ENCODE measurements around the gene MAP3K20.
"Not testable (repeated sequence)": the region's sequence is repeated elsewhere in the genome, so short reads cannot be mapped to it uniquely, and the experiment has no call there.

MAP3K20 gene

GRCh38 chr2:173075781-173076580 is at the start of gene MAP3K20:
Gene MAP3K20 (plus strand): TSS chr2:173075846. CDS start chr2:173091032, 15,186 bp downstream.
- DNase-seq (ENCODE audit: low read depth in 2 of 2), result peak; percentile 10 to 19

DNA sequence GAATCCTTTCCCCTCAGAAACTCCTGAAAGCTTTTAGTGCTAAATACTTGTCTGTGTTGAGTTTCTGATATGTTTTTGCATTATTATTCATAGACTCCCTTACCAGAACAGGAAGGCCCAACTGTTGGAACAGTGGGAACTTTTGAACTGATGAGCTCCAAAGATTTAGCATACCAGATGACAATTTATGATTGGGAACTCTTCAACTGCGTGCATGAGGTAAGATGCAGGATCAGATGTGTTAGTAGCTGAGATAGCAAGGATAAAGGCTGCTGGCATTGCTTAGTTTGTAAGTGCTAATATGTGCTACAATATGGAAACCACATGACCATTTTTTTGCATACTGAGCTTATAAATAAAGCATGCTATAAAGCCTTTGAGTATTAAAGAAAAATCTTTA is 49.2 kb upstream of the MAP3K20 start:
- DNase-seq (ENCODE audit: low read depth in 2 of 2), result no peak

- peak; percentile 68 to 72 for DNase-seq (ENCODE audit: low read depth in 2 of 2)
Measured at GRCh38 chr2:173027181-173028128, 48.2 kb upstream of the MAP3K20 start.

GRCh38 chr2:173028141-173028540 is 47.5 kb upstream of the MAP3K20 start:
- no peak for DNase-seq (ENCODE audit: low read depth in 2 of 2)

GRCh38 chr2:173028671-173029070 is 47.0 kb upstream of the MAP3K20 start:
- DNase-seq (ENCODE audit: low read depth in 2 of 2), result no peak

DNA sequence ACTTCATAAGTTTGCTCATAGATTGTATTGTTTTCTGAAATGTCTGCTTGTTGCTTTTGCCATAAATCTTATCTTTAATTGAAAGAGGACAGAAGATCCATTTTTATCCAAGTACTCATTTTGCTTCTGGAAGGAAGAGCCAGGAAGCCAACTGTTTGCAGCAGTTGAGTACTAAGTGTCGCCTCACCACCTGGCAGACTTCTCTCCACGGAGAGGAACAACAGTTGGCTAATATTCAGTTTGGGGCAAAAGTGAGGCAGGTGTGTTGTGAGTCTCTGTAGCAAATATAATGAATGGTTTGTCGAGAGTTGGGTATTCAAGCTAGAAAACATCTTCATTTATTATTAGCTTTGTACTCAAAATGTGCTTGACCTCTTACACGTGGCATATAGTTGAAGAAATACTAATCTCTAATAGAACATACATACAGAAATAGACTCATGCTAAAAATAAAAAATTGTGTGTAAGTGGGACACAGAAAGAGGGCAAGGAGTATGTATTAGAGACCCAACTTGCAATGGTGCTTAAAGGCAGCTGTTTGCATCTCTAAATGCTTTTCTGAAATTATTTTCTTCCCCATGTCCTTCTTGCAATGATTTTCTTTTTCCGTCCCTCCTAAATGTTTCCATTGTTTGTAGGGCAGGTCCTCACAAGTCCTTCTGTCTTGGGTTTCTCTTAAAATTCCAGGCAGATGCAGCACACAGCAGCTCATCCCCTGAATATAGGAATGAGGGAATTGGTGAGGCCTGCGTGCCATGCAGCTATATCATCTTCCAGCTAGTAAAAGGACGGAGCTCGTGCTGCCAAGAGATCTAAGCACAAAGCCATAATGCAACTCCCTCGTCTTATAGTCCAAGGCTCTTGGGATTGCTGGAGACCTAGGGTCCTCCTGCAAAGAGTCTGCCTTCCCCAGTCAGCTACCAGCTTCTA is 44.8 kb upstream of the MAP3K20 start:
- no peak for DNase-seq (ENCODE audit: low read depth in 2 of 2)

GRCh38 chr2:173032032-173032431 is 43.6 kb upstream of the MAP3K20 start:
- no peak for DNase-seq (ENCODE audit: low read depth in 2 of 2)

DNA sequence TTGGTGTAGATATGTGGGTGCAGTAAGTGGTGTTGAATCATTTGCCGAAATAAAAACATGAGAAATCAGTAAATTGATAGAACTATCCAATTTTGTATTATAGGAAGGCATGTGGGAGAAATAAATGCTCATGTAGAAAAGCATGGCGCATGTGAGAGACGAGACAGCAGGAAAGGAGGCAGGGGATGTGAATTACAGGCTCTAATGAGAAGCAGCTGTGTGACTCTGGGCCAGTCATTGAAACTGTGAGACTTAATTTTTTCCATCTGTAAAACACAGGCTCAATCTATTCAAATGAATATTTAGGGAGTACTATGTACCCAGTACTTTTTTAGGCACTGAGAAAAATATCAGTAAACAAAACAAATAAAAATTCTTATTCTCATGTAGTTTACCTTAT is 42.6 kb upstream of the MAP3K20 start:
- DNase-seq (ENCODE audit: low read depth in 2 of 2), result no peak

- no peak for DNase-seq (ENCODE audit: low read depth in 2 of 2)
Measured at GRCh38 chr2:173034143-173034542, 41.5 kb upstream of the MAP3K20 start.

- no peak for DNase-seq (ENCODE audit: low read depth in 2 of 2)
Measured at GRCh38 chr2:173037245-173038120, 38.2 kb upstream of the MAP3K20 start.

DNA sequence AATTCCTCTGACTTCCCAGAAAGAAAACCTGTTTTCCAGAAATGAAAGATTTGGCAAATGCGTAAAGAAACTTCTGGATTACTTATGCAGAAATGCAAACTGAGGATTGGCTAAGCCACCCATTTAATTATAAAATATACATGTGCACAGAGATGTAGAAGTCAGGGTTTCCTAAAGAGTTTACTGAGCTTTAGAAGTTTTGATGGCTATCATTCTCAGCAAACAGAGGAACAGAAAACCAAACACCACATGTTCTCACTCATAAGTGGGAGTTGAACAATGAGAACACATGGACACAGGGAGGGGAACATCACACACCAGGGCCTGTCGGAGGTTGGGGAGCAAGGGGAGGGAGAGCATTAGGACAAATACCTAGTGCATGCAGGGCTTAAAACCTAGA is 37.4 kb upstream of the MAP3K20 start:
- DNase-seq (ENCODE audit: low read depth in 2 of 2), result not testable (repeated sequence)

DNA sequence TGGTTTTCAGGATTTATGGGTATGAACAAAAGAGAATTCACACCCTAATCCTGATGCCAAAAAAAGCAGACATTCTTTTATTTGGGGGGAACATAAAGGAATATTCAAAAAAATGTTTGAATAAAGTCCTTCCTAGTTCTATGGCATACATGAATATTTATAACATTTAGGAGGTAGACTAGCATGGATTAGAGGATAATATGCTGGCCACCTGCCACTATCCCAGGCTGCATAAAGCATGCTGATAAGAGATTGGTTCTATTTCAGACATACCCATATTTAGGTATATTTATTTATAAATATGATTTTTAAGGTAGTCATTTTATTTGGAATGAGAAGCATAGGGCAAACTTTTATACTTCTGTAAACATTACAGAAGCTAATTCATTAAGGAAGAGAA is 34.9 kb upstream of the MAP3K20 start:
- DNase-seq (ENCODE audit: low read depth in 2 of 2), result no peak

DNA sequence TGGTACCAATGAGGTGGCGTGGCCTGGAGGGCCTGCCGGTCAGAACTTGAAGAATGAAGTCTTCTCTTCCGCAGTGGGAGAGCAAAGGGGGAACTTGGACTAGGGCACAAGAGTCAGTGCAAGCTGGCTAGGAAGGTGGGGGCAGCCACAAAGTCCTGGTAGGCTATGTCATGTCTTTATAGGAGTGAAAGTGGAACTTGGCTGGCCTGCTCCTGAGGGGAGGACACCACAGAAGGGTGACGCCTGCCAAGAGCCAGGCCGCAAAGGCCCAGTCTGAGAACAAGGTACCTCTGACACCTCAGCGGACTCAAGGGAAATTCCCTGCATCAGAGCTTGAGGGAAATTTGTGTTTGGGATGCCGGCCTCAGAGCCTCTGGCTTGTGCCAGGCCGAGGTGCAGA is 32.2 kb upstream of the MAP3K20 start:
- no peak for DNase-seq (ENCODE audit: low read depth in 2 of 2)

DNA sequence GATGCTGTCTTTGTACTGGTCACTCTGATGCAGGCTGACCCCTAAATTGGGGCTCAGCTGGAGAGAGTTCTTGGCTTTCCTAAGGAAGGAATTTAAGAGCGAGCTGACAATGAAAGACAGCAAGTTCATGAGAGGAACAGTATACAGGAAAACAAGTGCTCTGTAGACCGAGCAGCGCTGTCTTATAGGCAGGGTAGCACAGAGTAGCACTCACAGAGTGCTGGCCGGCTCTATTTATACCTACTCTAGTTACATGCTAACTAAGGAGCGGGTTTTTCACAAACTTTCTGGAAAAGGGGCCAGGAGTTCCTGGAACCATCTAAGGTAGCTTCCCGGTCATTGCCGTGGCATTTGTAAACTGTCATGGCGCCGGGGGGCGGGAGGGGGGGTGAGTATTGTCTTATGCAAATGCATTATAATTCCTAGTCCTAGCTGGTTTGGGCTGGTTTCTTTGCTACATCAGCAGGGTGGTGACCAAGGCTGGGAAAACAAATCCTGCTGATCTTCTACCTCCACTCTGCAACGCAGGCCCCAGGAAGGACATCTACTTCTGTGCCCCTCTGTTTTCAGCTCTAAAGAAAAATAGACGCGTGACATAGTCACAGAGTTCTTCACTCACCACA is 31.6 kb upstream of the MAP3K20 start:
- DNase-seq (ENCODE audit: low read depth in 2 of 2), result no peak

GRCh38 chr2:173044686-173045085 is 31.0 kb upstream of the MAP3K20 start:
- DNase-seq (ENCODE audit: low read depth in 2 of 2), result no peak

DNA sequence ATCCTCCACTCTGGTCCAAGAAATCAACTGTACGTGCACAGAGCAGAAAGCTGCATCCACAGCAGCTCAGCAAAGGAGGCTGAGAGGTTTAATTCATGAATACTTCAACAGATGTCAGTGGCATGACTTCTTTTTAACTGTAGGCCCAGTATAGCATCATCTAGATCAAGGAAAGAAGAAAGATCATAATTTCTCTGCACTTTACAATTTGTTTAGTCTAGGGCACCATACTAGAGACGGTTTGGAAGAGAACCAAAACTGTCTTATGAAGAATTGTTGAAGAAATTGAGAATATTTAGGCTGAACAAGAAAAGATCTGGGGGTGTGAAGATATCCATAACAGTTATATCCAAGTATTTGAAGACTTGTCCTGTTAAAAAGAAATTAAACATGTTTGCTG is 30.5 kb upstream of the MAP3K20 start:
- no peak for DNase-seq (ENCODE audit: low read depth in 2 of 2)

DNA sequence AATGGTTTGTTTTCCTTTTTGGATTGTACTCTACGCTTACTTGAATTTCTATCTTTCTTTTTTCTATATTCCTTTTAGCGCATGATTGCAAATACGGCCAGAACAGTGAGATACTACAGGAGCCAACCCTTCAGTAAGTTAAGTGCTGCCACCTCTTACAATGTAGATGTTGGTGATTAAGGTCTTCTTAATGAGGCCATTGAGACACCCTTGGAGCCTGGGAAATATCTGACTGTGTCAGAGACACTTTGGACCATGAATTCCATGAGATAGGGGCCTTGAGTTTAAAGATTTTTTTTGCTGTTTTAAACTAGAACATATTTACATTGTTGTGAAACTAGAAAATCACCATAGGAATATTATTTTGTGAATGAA is 27.1 kb upstream of the MAP3K20 start:
- no peak for DNase-seq (ENCODE audit: low read depth in 2 of 2)

DNA sequence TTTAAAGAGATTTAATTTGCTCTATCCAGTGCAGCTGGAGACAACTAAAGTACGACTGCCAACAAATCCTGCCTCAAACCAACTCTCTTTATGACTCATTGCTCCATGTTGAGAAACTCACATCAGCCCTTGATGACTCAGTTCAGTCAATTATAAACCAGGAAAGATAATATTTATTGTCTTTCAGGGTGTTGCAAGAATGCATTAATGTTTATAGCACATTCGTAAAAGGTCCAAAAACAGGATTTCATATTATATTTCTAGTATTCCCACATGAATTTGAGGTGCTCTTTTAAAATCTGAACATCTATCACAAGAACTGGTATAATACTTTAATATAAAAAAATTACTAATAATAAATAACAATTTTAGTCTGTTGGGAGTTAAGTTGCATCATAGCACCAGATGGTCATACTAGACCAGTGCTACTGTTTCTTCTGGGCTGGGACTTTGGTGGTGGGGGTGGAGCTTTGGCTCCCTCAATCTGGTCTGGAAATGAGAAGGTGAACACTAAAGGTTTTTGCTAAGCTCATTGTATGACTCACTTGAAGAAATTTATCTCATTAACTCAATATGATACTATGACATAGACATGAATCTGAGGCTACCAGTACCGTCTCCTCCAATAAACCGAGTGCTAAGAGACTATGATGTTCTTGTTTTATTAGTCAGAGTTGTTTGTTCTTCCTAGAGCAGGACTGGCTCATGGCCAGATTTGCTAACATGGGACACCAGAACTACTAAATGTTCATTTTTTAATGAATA is 26.6 kb upstream of the MAP3K20 start:
- DNase-seq (ENCODE audit: low read depth in 2 of 2), result peak; percentile 13 to 17

- no peak for DNase-seq (ENCODE audit: low read depth in 2 of 2)
Measured at GRCh38 chr2:173049831-173050230, 25.8 kb upstream of the MAP3K20 start.

Measured in activated CD4-positive, alpha-beta T cell treated with anti-CD3 and anti-CD28 coated beads for 24 hours (primary cell).